GM21423 (cell line): ENCODE results near the gene TBC1D16.

Experiments used
- ATAC-seq: cut with Tn5 transposase; IDR thresholded peaks from one replicate; pipeline ENCODE4 v1.9.1; 2021; ENCODE audit warnings: mild to moderate bottlenecking, moderate library complexity; ENCODE audit not compliant: unreplicated experiment

TBC1D16 gene

GRCh38 chr17:79942591-79943346 lies 92.9 kb downstream of the TBC1D16 start:
- no peak for ATAC-seq

DNA sequence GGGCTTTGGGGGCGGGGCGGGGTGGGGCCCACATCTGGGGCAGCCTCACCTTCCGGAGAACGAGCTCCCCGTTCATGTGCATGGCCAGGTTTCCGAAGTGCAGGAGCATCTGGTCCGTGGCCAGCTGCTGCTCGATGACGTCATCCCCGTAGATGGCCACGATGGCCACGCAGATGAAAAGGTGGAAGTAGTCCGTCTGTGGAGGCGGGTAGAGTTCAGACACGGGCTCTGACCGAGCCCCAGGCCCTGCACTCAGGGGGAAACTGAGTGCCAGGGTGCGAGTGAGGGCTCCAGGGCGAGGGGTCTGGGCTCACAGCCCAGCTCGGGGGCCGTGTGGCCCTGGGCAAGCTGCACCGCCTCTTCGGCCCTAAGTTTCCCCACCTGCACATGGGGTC lies 93.7 kb downstream of the TBC1D16 start:
- ATAC-seq, result no peak

DNA sequence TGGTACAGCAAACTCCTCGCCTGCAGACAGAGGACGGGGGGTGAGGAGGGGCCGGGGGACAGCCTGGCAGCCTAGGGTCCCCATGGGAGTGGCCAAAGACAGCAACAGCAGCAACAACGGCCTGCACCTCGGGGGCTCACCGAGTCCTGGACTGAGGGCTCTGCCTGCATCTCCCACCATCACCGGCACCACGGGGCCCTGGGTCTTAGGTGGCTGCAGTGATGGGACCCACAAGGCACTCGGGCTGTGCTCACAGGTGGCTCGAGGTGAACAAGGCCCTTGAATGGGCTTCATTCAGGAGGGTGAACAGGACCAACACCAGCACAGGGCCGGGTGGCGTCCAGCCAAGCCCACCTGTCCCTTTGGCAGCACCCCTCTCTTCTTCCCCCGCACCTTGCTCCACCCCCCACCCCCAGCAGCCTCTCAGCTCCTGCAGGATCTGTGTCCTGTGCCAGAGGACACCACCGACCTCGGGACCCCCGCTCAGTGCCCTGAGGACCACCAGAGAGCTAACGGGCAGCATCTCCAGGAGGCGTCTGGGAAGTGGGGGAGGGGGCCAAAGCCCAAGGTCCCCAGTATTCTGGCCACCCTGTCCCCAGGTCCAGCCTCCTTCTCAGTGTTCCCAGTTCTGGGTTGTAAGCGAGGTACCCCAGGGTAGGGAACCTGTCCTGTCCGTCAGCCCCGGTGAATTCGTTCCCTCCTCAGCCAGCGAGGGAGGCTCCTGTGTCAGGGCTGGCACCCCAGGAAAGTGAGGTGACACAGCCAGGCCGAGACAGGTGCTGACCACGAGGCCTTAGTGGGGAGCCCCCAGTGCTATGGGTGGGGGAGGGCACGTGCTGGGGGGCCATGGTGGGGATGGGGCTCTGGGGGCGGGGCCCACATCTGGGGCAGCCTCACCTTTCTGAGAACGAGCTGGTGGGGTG lies 94.3 kb downstream of the TBC1D16 start:
- no peak for ATAC-seq

- no peak for ATAC-seq
Measured at GRCh38 chr17:79940459-79941087, 95.1 kb downstream of the TBC1D16 start.

- ATAC-seq, result no peak
Measured at GRCh38 chr17:79939755-79940458, 95.8 kb downstream of the TBC1D16 start.

DNA sequence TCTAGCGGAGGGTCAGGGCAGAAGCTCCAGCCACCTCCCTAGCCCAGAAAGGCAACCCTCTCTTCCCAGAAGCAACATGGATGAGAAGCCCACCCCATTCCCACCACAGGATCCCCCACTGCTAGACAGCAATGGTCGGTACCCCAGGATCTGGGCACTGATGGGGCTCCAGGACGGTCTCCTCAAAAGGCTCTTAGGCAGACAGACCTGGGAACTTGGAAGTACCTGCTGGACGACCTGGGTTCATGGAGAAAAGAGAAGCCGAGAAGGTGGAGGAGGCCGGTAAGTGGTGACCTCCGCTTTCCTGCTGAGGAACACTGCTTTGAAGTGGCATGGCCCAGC lies 96.6 kb downstream of the TBC1D16 start:
- no peak for ATAC-seq

- ATAC-seq, result no peak
Measured at GRCh38 chr17:79938336-79939093, 97.2 kb downstream of the TBC1D16 start.

- ATAC-seq, result no peak
Measured at GRCh38 chr17:79937391-79938335, 98.0 kb downstream of the TBC1D16 start.

DNA sequence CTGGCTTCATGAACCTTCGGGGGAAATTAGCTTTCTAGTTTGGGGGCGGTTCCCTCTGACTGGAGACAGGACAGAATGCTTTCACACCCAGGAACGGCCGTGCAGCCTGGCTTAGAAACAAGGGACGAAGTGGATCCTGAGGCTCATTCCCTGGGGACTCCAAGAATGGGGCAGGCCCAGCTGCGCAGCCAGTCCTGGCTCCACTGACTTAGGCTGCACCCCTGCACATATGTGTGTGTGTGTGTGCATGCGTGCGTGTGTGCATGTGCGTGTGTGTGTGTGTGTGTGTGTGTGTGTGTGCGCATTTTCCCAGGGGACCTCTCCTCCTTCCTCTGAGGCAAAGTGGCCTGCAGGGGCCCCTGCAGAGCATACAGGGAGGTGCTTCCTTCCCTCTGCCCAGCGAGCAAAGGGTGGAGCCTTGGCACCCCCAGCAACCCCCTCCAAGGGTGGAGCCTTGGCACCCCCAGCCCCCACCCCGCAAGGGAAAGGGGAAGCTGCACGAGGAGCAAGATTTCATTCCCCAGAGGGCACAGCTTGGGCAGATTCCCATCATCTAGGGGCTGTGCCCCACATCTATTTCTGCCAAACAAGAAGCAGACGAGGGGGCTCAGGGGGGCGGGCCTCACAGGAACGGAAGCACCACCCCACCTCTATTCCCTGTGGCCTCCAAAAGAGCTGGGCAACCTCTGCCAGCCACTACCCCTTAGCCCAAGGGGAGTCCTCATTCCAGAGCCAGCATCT lies 98.9 kb downstream of the TBC1D16 start:
- no peak for ATAC-seq

GRCh38 chr17:79936050-79936449 lies 99.6 kb downstream of the TBC1D16 start:
- ATAC-seq, result no peak

DNA sequence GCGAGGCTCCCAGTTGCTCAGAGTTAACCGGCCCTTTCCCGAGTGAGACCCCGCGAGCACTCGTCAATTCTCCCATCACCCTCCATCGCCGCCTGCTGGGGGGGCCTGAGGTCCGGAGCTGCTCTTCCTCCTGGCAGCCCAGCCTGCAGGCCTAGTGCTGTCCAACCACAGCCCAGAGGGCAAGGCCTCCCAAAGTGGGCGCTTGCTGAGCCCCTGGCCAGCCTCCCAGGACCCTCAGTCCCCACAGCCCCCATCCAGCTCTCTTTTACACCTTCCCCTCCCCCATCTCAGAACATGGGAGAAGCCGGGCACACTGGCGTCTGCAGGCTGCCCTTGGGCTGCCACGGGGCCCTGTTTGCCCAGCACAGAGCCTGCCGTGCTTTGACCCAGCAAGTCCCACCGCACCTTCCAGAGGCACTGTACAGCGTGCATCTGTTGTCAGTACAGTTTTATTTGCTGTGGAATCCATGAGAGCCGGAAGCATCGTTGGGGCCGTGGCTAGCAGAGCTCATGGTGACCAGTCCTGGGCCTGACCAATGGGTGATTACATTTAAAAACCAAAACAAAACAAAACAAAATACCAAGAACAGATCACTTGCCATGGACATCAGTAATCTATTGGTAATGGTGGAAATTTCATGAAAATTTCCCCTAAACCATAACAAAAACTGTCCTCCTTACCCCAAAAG lies 100.3 kb downstream of the TBC1D16 start:
- ATAC-seq, result no peak

DNA sequence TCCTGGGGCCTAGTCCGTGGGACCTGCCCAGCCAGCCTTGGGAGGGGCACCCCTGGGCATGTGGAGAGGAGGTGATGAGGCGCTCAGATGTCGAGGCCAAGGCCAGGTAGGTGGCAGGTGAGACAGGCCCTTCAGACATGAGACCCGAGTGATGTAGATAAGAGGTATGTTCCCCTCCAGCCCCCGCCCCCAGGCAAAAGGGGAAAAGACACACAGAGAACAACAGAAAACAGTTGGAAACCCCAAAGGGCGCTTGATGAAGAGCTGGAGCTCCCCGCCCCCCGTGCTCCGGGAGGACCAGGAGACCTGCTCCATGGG lies 101.1 kb downstream of the TBC1D16 start:
- no peak for ATAC-seq

GRCh38 chr17:79933863-79934652 lies 101.6 kb downstream of the TBC1D16 start:
- ATAC-seq, result no peak

GRCh38 chr17:79932451-79933306 lies 103.0 kb downstream of the TBC1D16 start:
- no peak for ATAC-seq

DNA sequence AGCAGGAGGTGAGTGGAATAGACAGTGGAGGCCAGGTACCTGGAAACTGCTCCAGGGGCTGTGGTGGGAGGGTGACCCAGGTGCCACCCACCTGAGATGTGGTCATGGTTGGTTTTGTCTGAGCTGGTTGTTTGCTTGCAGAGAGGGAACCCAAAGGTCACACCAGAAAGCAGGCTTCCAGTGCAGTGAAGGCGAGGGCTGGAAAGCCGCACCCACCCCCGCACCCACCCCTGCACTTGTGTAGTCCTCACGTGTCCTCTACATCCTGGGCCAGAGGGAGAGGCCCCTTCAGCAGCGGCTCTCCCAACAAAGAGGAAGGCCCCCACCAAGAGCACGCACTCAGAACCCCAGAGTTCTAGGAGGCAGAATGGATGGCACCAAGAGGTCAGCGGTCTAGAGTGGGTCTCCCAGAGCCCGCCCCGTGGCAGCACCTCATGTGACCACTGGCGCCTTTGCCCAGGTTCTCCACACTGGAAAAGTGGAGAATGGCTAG lies 103.8 kb downstream of the TBC1D16 start:
- no peak for ATAC-seq
